ENCODE measurements around the gene EN2.

The EN2 gene

GRCh38 chr7:155451840-155452239 lies 6.1 kb upstream of the EN2 start:
- DNase-seq: no peak

- no peak for DNase-seq
Measured at GRCh38 chr7:155452505-155453295, 5.2 kb upstream of the EN2 start.

- DNase-seq: no peak
Measured at GRCh38 chr7:155453296-155454182, 4.4 kb upstream of the EN2 start.

- DNase-seq: no peak
Measured at GRCh38 chr7:155454183-155455112, 3.5 kb upstream of the EN2 start.

GRCh38 chr7:155455132-155455693 lies 2.7 kb upstream of the EN2 start:
- DNase-seq: no peak

- DNase-seq: no peak
Measured at GRCh38 chr7:155455776-155456737, 1.9 kb upstream of the EN2 start.

GRCh38 chr7:155456738-155457543 lies 988 bp upstream of the EN2 start:
- no peak for DNase-seq

GRCh38 chr7:155457544-155458110 lies 302 bp upstream of the EN2 start:
- DNase-seq: no peak

- no peak for DNase-seq
Measured at GRCh38 chr7:155458878-155459699, 1.2 kb downstream of the EN2 start.

- no peak for DNase-seq
Measured at GRCh38 chr7:155459700-155460461, 2.0 kb downstream of the EN2 start.

- DNase-seq: no peak
Measured at GRCh38 chr7:155460926-155461613, 3.1 kb downstream of the EN2 start.

GRCh38 chr7:155461631-155462030 lies 3.7 kb downstream of the EN2 start:
- no peak for DNase-seq

- no peak for DNase-seq
Measured at GRCh38 chr7:155462163-155462735, 4.3 kb downstream of the EN2 start.

- DNase-seq: no peak
Measured at GRCh38 chr7:155463114-155463811, 5.3 kb downstream of the EN2 start.

- no peak for DNase-seq
Measured at GRCh38 chr7:155464183-155464582, 6.3 kb downstream of the EN2 start.

- DNase-seq: no peak
Measured at GRCh38 chr7:155464948-155465739, 7.2 kb downstream of the EN2 start.
